ENCODE results near the gene ACVR1B.

The ACVR1B gene

DNA sequence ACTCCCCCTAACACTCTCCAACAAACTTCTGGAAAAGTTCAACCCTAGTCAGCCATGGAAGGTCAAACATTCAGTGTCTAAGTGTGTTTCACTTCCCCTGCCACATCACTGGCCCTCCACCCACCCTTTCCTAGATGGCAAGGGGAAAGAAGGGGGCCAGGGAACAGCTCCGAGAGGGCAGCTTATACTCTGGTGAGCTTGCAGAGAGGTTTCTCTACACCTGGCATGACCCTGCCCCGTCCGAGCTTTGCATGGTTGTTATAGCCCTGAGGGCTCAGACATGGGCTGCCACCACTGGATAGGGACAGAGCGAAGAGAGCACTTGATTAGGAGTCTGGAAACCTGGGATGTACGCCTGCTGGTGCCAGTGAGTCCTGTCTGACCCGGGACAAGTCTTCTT is 40.2 kb upstream of the ACVR1B start:
- Histone ChIP-seq H3K27ac (no peak overlapping the region), H3K27me3 (peaks cover 53% of the 10 kb centered on the region), H3K4me1 (ENCODE audit: control insufficient read depth in 1 of 2, insufficient read depth in 1 of 2, low read depth in 1 of 2, low read length in 1 of 2) (peaks cover 0 to 4% of the 10 kb centered on the region in 2 experiments), H3K9me3 (no peaks in the 10 kb centered on the region), H3K4me3 (ENCODE audit: low read depth in 1 of 2, low read length in 1 of 2) (no peak overlapping the region), H3K36me3 (no peaks in the 10 kb centered on the region)
- TF ChIP-seq, protein P1, sequence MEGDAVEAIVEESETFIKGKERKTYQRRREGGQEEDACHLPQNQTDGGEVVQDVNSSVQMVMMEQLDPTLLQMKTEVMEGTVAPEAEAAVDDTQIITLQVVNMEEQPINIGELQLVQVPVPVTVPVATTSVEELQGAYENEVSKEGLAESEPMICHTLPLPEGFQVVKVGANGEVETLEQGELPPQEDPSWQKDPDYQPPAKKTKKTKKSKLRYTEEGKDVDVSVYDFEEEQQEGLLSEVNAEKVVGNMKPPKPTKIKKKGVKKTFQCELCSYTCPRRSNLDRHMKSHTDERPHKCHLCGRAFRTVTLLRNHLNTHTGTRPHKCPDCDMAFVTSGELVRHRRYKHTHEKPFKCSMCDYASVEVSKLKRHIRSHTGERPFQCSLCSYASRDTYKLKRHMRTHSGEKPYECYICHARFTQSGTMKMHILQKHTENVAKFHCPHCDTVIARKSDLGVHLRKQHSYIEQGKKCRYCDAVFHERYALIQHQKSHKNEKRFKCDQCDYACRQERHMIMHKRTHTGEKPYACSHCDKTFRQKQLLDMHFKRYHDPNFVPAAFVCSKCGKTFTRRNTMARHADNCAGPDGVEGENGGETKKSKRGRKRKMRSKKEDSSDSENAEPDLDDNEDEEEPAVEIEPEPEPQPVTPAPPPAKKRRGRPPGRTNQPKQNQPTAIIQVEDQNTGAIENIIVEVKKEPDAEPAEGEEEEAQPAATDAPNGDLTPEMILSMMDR (IDR thresholded peaks at IDR 0.05) = no peak

DNA sequence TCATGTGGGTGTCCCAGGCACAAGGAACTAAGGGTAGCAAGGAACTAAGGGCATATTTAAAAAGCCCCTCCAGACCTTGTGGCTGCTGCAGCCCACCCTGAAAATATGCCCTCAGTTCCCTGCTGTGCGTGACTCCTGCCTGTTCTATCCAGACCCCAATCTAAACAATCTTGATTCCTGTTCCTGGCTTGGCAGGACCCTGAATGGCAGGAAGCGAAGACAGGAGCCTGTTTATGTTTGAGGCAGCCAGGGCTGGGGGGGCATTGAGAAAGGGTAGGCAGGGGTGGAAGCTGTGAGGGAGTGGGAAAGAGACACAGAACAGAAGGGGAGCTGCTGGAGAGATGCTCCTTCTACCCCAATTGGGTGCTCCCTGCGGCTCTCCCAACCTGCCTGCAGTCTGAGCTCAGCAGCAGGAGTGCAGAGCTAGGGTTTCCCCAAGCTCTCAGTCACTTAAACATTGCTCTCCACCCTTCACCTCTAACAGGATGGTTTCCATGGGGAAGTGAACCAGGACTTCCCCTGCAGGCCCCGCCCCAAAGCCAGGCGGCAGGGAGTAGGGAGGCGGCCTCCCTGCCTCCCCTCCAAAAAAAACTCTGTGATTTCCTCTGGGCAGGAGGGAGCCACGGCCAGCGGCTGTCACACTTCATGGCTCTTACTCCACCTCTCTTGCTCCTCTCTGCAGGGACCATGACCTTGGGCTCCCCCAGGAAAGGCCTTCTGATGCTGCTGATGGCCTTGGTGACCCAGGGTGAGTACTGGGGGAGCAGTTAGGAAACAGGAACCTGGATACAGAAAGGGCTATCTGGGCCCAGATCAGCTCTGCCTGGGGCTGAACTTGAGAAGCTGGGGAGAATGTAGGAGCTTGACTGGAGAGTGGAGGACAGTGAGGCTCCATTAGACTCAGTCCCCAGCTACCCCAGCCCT is 39.4 kb upstream of the ACVR1B start:
- H3K36me3 ChIP-seq = no peaks in the 10 kb centered on the region
- H3K27me3 ChIP-seq = peaks cover 45% of the 10 kb centered on the region
- H3K4me3 ChIP-seq (ENCODE audit: low read depth in 1 of 2, low read length in 1 of 2) = no peak overlapping the region
- H3K9me3 ChIP-seq = no peaks in the 10 kb centered on the region
- H3K27ac ChIP-seq = no peak overlapping the region
- TF ChIP-seq, protein P1 (IDR thresholded peaks at IDR 0.05) = no peak
- peaks cover 0 to 2% of the 10 kb centered on the region in 2 experiments for H3K4me1 ChIP-seq (ENCODE audit: control insufficient read depth in 1 of 2, insufficient read depth in 1 of 2, low read depth in 1 of 2, low read length in 1 of 2)

DNA sequence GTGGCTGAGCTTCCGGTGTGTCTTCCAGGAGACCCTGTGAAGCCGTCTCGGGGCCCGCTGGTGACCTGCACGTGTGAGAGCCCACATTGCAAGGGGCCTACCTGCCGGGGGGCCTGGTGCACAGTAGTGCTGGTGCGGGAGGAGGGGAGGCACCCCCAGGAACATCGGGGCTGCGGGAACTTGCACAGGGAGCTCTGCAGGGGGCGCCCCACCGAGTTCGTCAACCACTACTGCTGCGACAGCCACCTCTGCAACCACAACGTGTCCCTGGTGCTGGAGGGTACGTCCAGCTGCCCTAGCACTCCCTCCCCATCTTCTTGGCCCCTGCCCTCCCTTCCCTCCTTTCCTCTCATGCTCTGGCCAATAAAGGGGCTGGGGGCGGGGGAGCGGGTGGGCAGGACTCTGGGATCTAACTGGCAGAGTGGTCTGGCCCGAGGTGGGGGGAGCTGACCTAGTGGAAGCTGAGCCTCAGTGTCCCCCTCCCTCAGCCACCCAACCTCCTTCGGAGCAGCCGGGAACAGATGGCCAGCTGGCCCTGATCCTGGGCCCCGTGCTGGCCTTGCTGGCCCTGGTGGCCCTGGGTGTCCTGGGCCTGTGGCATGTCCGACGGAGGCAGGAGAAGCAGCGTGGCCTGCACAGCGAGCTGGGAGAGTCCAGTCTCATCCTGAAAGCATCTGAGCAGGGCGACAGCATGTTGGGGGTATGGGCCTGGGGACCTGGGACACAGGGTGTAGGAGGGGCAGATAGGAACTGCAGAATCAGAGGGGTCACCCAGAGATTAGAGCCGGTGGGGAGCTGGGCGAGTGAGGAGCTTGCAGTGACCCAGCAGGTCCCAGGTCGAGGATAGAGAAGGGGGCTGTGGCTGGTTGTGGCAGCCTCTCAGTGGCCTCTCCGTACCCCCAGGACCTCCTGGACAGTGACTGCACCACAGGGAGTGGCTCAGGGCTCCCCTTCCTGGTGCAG is 38.1 kb upstream of the ACVR1B start:
- no peaks in the 10 kb centered on the region for H3K4me1 ChIP-seq (ENCODE audit: control insufficient read depth in 1 of 2, insufficient read depth in 1 of 2, low read depth in 1 of 2, low read length in 1 of 2)
- peaks cover 32% of the 10 kb centered on the region for H3K27me3 ChIP-seq
- H3K36me3 ChIP-seq = no peaks in the 10 kb centered on the region
- no peak overlapping the region for H3K4me3 ChIP-seq (ENCODE audit: low read depth in 1 of 2, low read length in 1 of 2)
- no peak overlapping the region for H3K27ac ChIP-seq
- TF ChIP-seq, protein P1 (IDR thresholded peaks at IDR 0.05) = no peak
- H3K9me3 ChIP-seq = no peaks in the 10 kb centered on the region

DNA sequence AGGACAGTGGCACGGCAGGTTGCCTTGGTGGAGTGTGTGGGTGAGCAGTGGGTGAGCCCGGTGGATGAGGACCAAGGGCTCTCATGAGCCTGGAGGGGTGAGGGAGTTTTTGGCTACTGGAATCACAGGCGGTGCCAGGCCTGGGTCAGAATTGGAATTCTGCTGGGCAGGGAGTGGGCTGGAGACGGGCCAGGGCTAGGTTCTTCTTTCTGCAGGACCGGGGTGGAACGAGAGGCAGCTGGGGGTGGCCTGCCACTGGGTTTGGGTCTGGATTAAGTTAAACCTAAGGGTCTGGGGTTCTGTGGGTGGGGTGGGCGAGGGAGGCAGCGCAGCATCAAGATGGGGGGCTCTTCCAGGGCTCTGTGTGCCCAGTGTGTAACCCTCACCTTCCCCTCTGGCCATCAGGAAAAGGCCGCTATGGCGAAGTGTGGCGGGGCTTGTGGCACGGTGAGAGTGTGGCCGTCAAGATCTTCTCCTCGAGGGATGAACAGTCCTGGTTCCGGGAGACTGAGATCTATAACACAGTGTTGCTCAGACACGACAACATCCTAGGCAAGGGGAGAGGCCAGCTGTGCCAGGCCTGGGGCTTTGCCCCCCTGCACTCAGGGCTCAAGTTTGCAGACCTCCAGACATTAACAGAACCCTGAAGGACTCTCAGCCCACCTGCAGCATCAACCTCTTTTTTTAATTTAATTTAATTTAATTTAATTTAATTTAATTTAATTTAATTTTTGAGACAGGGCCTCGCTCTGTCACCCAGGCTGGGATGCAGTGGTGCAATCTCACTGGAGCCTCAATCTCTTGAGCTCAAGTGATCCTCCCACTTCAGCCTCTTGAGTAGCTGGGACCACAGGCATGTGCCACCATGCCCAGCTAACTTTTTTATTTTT is 37.2 kb upstream of the ACVR1B start:
- H3K9me3 ChIP-seq = no peaks in the 10 kb centered on the region
- H3K36me3 ChIP-seq = no peaks in the 10 kb centered on the region
- no peak overlapping the region for H3K4me3 ChIP-seq (ENCODE audit: low read depth in 1 of 2, low read length in 1 of 2)
- no peak overlapping the region for H3K27ac ChIP-seq
- TF ChIP-seq, protein P1 (IDR thresholded peaks at IDR 0.05) = no peak
- peaks cover 23% of the 10 kb centered on the region for H3K27me3 ChIP-seq
- no peaks in the 10 kb centered on the region for H3K4me1 ChIP-seq (ENCODE audit: control insufficient read depth in 1 of 2, insufficient read depth in 1 of 2, low read depth in 1 of 2, low read length in 1 of 2)

All from neutrophil (primary cell).